DND-41 (cell line): ENCODE results near the gene ZMIZ1.

Source experiments
- ATAC-seq: fragments of 200-7000 bp; cut with Tn5 transposase; 3 replicates; pipeline ENCODE4 v1.9.1; 2021; ENCODE audit warnings: low read depth; ENCODE audit not compliant: insufficient read depth
- DNase-seq: peaks from one replicate; pipeline ENCODE4 v3.0.0-alpha.2; 2020
- H2AFZ ChIP-seq: 2 replicates; pipeline ENCODE4 v1.6.0; 2012; ENCODE audit warnings: low read depth, low read length
- H3K27ac ChIP-seq: 2 replicates; pipeline ENCODE4 v1.5.1; 2012; ENCODE audit warnings: low read length, inconsistent platforms
- H3K27me3 ChIP-seq: fragments of 200-600 bp; sonication (generic); 2 replicates; pipeline ENCODE4 v1.6.0; 2012; ENCODE audit warnings: low read length, mild to moderate bottlenecking, inconsistent platforms; ENCODE audit not compliant: insufficient read depth, poor library complexity
- H3K36me3 ChIP-seq: 2 replicates; pipeline ENCODE4 v1.5.1; 2012; ENCODE audit warnings: low read length, inconsistent platforms; ENCODE audit not compliant: insufficient read depth
- H3K4me1 ChIP-seq: 2 replicates; pipeline ENCODE4 v1.5.1; 2012; ENCODE audit warnings: mild to moderate bottlenecking, low read length; ENCODE audit not compliant: insufficient read depth
- H3K4me2 ChIP-seq: 2 replicates; pipeline ENCODE4 v1.6.0; 2012; ENCODE audit warnings: mild to moderate bottlenecking, moderate library complexity, low read length, inconsistent platforms; ENCODE audit not compliant: insufficient read depth
- H3K4me3 ChIP-seq, 2 experiments: fragments of 200-600 bp in 1 of 2; shearing (Covaris generic) in 1 of 2; 2 replicates each; pipeline ENCODE4 v1.5.1; 2012 to 2016; ENCODE audit warnings: inconsistent platforms in 2 of 2, low read length in 2 of 2, mild to moderate bottlenecking in 2 of 2, low read depth in 1 of 2, moderate library complexity in 1 of 2
- H3K79me2 ChIP-seq: 2 replicates; pipeline ENCODE4 v1.6.0; 2012; ENCODE audit warnings: low read length, inconsistent platforms; ENCODE audit not compliant: insufficient read depth
- H3K9ac ChIP-seq: 2 replicates; pipeline ENCODE4 v1.6.0; 2012; ENCODE audit warnings: low read depth, mild to moderate bottlenecking, inconsistent platforms, low read length, moderate library complexity
- H3K9me3 ChIP-seq: 2 replicates; pipeline ENCODE4 v1.5.1; 2012; ENCODE audit warnings: low read length, moderate library complexity, mild to moderate bottlenecking, inconsistent platforms; ENCODE audit not compliant: insufficient read depth, severe bottlenecking
- H4K20me1 ChIP-seq: 2 replicates; pipeline ENCODE4 v1.6.0; 2012; ENCODE audit warnings: low read length; ENCODE audit not compliant: insufficient read depth
- EZH2 ChIP-seq: IDR thresholded peaks from 3 replicates; pipeline ENCODE4 v1.6.1; 2012; ENCODE audit warnings: borderline replicate concordance, low read depth, mild to moderate bottlenecking, moderate library complexity, low read length, inconsistent platforms; ENCODE audit not compliant: severe bottlenecking
- TF ChIP-seq, protein P1 (sequence below): IDR thresholded peaks from 2 replicates; pipeline ENCODE4 v1.5.1; 2012; ENCODE audit warnings: borderline replicate concordance, low read length, moderate library complexity, mild to moderate bottlenecking; ENCODE audit not compliant: poor library complexity, severe bottlenecking; ENCODE audit errors: extremely low read depth

ZMIZ1 gene

DNA sequence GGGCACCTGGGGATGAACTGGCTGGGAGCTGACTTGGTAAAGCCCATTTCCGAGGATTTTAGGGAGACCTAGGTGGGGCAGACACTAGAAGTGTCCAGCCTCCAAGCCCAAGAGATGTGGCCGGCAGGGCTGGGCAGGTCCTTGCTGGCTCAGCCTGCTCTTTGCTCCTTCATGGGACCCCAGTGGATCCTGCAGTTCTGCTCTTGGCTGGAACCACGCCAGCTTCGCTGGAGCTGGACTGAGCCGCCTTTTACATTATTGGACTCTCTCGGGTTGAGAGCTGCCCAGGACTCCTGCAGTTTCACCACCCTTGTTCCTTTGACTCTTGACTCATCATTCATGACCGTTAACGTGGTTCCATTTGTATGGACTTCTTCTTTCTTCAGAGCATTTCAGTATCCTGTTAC is 284.2 kb downstream of the ZMIZ1 start:
- ATAC-seq: no peak
- no peak for TF ChIP-seq EZH2
- TF ChIP-seq, protein P1, sequence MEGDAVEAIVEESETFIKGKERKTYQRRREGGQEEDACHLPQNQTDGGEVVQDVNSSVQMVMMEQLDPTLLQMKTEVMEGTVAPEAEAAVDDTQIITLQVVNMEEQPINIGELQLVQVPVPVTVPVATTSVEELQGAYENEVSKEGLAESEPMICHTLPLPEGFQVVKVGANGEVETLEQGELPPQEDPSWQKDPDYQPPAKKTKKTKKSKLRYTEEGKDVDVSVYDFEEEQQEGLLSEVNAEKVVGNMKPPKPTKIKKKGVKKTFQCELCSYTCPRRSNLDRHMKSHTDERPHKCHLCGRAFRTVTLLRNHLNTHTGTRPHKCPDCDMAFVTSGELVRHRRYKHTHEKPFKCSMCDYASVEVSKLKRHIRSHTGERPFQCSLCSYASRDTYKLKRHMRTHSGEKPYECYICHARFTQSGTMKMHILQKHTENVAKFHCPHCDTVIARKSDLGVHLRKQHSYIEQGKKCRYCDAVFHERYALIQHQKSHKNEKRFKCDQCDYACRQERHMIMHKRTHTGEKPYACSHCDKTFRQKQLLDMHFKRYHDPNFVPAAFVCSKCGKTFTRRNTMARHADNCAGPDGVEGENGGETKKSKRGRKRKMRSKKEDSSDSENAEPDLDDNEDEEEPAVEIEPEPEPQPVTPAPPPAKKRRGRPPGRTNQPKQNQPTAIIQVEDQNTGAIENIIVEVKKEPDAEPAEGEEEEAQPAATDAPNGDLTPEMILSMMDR: no peak
- Histone ChIP-seq H3K4me1 (peaks cover 30% of the 10 kb centered on the region), H3K9ac (no peak overlapping the region), H3K27me3 (no peaks in the 10 kb centered on the region), H3K4me2 (no peak overlapping the region), H3K9me3 (no peaks in the 10 kb centered on the region), H4K20me1 (peaks cover 71% of the 10 kb centered on the region), H3K4me3 (no peak overlapping the region), H2AFZ (no peak overlapping the region), H3K79me2 (peaks cover 31% of the 10 kb centered on the region), H3K36me3 (peaks cover 77% of the 10 kb centered on the region), H3K27ac (no peak overlapping the region)
- DNase-seq: no peak

DNA sequence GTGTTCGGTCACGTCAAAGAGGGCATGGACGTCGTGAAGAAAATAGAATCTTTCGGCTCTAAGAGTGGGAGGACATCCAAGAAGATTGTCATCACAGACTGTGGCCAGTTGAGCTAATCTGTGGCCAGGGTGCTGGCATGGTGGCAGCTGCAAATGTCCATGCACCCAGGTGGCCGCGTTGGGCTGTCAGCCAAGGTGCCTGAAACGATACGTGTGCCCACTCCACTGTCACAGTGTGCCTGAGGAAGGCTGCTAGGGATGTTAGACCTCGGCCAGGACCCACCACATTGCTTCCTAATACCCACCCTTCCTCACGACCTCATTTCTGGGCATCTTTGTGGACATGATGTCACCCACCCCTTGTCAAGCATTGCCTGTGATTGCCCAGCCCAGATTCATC is 285.0 kb downstream of the ZMIZ1 start:
- H4K20me1 ChIP-seq: peaks cover 63% of the 10 kb centered on the region
- H3K36me3 ChIP-seq: peaks cover 71% of the 10 kb centered on the region
- H3K4me1 ChIP-seq: peaks cover 23% of the 10 kb centered on the region
- H3K27ac ChIP-seq: no peak overlapping the region
- no peak for DNase-seq
- H3K27me3 ChIP-seq: no peaks in the 10 kb centered on the region
- no peak overlapping the region for H3K4me2 ChIP-seq
- no peak overlapping the region for H3K9ac ChIP-seq
- H2AFZ ChIP-seq: no peak overlapping the region
- TF ChIP-seq, protein P1: no peak
- no peak for TF ChIP-seq EZH2
- ATAC-seq: no peak
- H3K4me3 ChIP-seq: no peak overlapping the region
- H3K79me2 ChIP-seq: peaks cover 24% of the 10 kb centered on the region
- no peaks in the 10 kb centered on the region for H3K9me3 ChIP-seq

DNA sequence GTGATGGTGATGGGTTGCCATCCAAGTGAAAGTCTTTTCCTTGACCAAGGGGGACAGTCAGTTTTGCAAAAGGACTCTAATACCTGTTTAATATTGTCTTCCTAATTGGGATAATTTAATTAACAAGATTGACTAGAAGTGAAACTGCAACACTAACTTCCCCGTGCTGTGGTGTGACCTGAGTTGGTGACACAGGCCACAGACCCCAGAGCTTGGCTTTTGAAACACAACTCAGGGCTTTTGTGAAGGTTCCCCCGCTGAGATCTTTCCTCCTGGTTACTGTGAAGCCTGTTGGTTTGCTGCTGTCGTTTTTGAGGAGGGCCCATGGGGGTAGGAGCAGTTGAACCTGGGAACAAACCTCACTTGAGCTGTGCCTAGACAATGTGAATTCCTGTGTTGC is 285.4 kb downstream of the ZMIZ1 start:
- Histone ChIP-seq H3K4me2 (no peak overlapping the region), H3K9ac (no peak overlapping the region), H3K9me3 (no peaks in the 10 kb centered on the region), H3K4me3 (no peak overlapping the region), H3K27me3 (no peaks in the 10 kb centered on the region), H3K27ac (no peak overlapping the region), H4K20me1 (peaks cover 59% of the 10 kb centered on the region), H3K79me2 (peaks cover 20% of the 10 kb centered on the region), H2AFZ (no peak overlapping the region), H3K36me3 (peaks cover 67% of the 10 kb centered on the region), H3K4me1 (peaks cover 18% of the 10 kb centered on the region)
- DNase-seq (no peak), ATAC-seq (no peak)
- TF ChIP-seq, protein P1: no peak
- TF ChIP-seq EZH2: no peak

DNA sequence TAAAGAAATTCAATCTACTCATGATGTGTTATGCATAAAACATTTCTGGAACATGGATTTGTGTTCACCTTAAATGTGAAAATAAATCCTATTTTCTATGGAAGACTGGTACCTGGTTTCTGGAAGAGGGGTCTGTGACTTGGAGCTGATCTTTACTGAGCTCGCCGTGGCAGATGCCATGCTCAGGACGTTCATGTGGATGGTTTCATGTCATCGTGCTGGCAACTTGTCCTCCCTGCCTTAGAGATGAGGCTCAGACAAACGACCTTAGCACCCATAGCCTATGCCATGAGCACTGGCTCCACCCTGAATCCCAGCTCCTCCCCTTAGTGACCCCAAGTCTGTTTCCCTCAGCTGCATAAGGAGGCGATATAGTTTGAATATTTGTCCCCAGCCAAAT is 285.8 kb downstream of the ZMIZ1 start:
- H3K36me3 ChIP-seq: peaks cover 62% of the 10 kb centered on the region
- no peak overlapping the region for H3K4me3 ChIP-seq
- peaks cover 15% of the 10 kb centered on the region for H3K79me2 ChIP-seq
- H3K4me2 ChIP-seq: no peak overlapping the region
- no peaks in the 10 kb centered on the region for H3K27me3 ChIP-seq
- H3K9me3 ChIP-seq: no peaks in the 10 kb centered on the region
- no peak overlapping the region for H3K27ac ChIP-seq
- no peak for ATAC-seq
- H3K4me1 ChIP-seq: peaks cover 14% of the 10 kb centered on the region
- no peak overlapping the region for H2AFZ ChIP-seq
- H3K9ac ChIP-seq: no peak overlapping the region
- no peak for TF ChIP-seq EZH2
- TF ChIP-seq, protein P1: no peak
- no peak for DNase-seq
- peaks cover 55% of the 10 kb centered on the region for H4K20me1 ChIP-seq
